K562 (cell line): ENCODE measurements around the gene GRIK2. TPM values are rescaled to one million over a fixed set of nuclear protein-coding genes. Genes with fewer than 3 reads are reported as not detected.

Experiments
- ATAC-seq: fragments of 200-7000 bp; cut with Tn5 transposase; 3 replicates; pipeline ENCODE4 v1.9.1; 2020; ENCODE audit warnings: moderate library complexity
- BruUV-seq: library from RNA; stranded (reverse); fragments of 400-500 nt; replicated peaks from 2 replicates; lab custom pipeline; 2021; lab: Mats Ljungman, UMichigan
- CTCF ChIA-PET: fragments of 300-600 bp; formaldehyde crosslinking; extraction: SDS; loops from one replicate; lab custom pipeline; 2021; ENCODE audit warnings: low intra/inter-chr PET ratio; lab: Yijun Ruan, JAX
- POLR2A ChIA-PET: fragments of 300-600, 350-650 bp; sonication (Branson Sonifier 250); formaldehyde crosslinking; extraction: SDS; loops from one replicate; lab custom pipeline; 2021; ENCODE audit warnings: antibody characterized with exemption, inconsistent platforms; lab: Yijun Ruan, JAX
- DNase-seq, 4 experiments: peaks; one replicate each; pipeline versions ENCODE4 v3.0.0 to v3.0.0-alpha.2; 2011 to 2018; ENCODE audit warnings: low spot score in 3 of 4, mixed read lengths in 3 of 4; ENCODE audit errors: extremely low read depth in 1 of 4
- FAIRE-seq: peaks from 2 replicates; lab custom pipeline; 2011; peaks lifted over from hg19 to GRCh38; lab: Jason Lieb, UNC
- H2AFZ ChIP-seq: 2 replicates; pipeline ENCODE4 v1.6.0; 2011; ENCODE audit warnings: low read depth, low read length, control low read depth, inconsistent platforms
- H3K27ac ChIP-seq: fragments of 200-600 bp; 3 replicates; pipeline ENCODE4 v1.8.0; 2011; ENCODE audit warnings: low read depth, mild to moderate bottlenecking, control low read depth, inconsistent platforms, low read length, moderate library complexity, mixed read lengths; ENCODE audit errors: extremely low read depth
- H3K27me3 ChIP-seq, 2 experiments: fragments of 300-600 bp in 1 of 2; 2 replicates in 1 of 2; 3 replicates in 1 of 2; pipeline versions ENCODE4 v1.6.0 to v1.8.0; 2011; ENCODE audit warnings: inconsistent platforms in 2 of 2, low read length in 2 of 2, mild to moderate bottlenecking in 1 of 2, mixed read lengths in 1 of 2, moderate library complexity in 1 of 2; ENCODE audit not compliant: control insufficient read depth in 2 of 2, insufficient read depth in 2 of 2
- H3K36me3 ChIP-seq: fragments of 300-600 bp; 3 replicates; pipeline ENCODE4 v1.8.0; 2011; ENCODE audit warnings: mild to moderate bottlenecking, low read length, inconsistent platforms; ENCODE audit not compliant: control insufficient read depth, insufficient read depth
- H3K4me1 ChIP-seq, 2 experiments: fragments of 200-600 bp in 1 of 2; replicated peaks in 1 of 2; 2 replicates in 1 of 2; 3 replicates in 1 of 2; pipeline versions ENCODE4 v1.5.1 to v1.8.0; 2011; ENCODE audit warnings: inconsistent platforms in 2 of 2, low read length in 2 of 2, mild to moderate bottlenecking in 1 of 2, mixed read lengths in 1 of 2, moderate library complexity in 1 of 2; ENCODE audit not compliant: control insufficient read depth in 2 of 2, insufficient read depth in 2 of 2
- H3K4me2 ChIP-seq: 2 replicates; pipeline ENCODE4 v1.6.1; 2011; ENCODE audit warnings: low read length, control low read depth, inconsistent platforms, mixed read lengths; ENCODE audit not compliant: insufficient read depth
- H3K4me3 ChIP-seq: fragments of 200-600 bp; sonication (generic), shearing (Covaris generic); 2 replicates; pipeline ENCODE4 v1.5.1; 2016; ENCODE audit warnings: control low read depth, inconsistent platforms
- H3K79me2 ChIP-seq: fragments of 200-600 bp; 3 replicates; pipeline ENCODE4 v1.8.0; 2011; ENCODE audit warnings: low read length, inconsistent platforms; ENCODE audit not compliant: control insufficient read depth, insufficient read depth
- H3K9ac ChIP-seq, 2 experiments: 2 replicates each; pipeline versions ENCODE4 v1.6.0 to v1.6.1; 2011; ENCODE audit warnings: low read depth in 2 of 2, low read length in 2 of 2, control low read depth in 1 of 2, inconsistent platforms in 1 of 2, mild to moderate bottlenecking in 1 of 2, mixed read lengths in 1 of 2; ENCODE audit not compliant: insufficient read depth in 1 of 2
- H3K9me1 ChIP-seq: one replicate; pipeline ENCODE4 v1.6.0; 2011; ENCODE audit warnings: inconsistent platforms, mild to moderate bottlenecking, low read length, moderate library complexity; ENCODE audit not compliant: control insufficient read depth, insufficient read depth
- H3K9me3 ChIP-seq: replicated peaks from 2 replicates; pipeline ENCODE4 v1.5.1; 2011; ENCODE audit warnings: low read depth, low read length, inconsistent platforms; ENCODE audit not compliant: control insufficient read depth, insufficient read depth
- H4K20me1 ChIP-seq: replicated peaks from 2 replicates; pipeline ENCODE4 v1.6.1; 2011; ENCODE audit warnings: low read length, inconsistent platforms, mixed read lengths; ENCODE audit not compliant: control insufficient read depth, insufficient read depth
- CBX3 ChIP-seq, 2 experiments: IDR thresholded peaks; 1 replicate in 1 of 2; 2 replicates in 1 of 2; pipeline ENCODE4 v1.6.1; 2012; ENCODE audit warnings: inconsistent platforms in 2 of 2, low read length in 2 of 2, borderline replicate concordance in 1 of 2, control low read depth in 1 of 2
- NR2C1 ChIP-seq, 2 experiments: fragments of 450-650 bp; IDR thresholded peaks; 2 replicates each; pipeline ENCODE4 v1.6.1; 2017; ENCODE audit warnings: mild to moderate bottlenecking in 2 of 2, antibody characterized with exemption in 1 of 2, inconsistent platforms in 1 of 2, missing compliant biosample characterization in 1 of 2, missing genetic modification characterization in 1 of 2
- RBM39 ChIP-seq: fragments of 200-400 bp; formaldehyde crosslinking; optimal IDR thresholded peaks from 2 replicates; pipeline ENCODE3; 2018; ENCODE audit warnings: low read depth, low read length
- SFPQ ChIP-seq: fragments of 200-400 bp; formaldehyde crosslinking; IDR thresholded peaks from 2 replicates; pipeline ENCODE4 v1.6.1; 2017; ENCODE audit warnings: mild to moderate bottlenecking, low read depth, low read length, moderate library complexity
- SMAD3 ChIP-seq: fragments of 450-650 bp; formaldehyde crosslinking; conservative IDR thresholded peaks from 2 replicates; pipeline ENCODE4 v1.4.0; 2020; ENCODE audit warnings: mild to moderate bottlenecking
- in situ Hi-C: fragments of 300-500 bp; cut with MboI; formaldehyde crosslinking; loops from 4 replicates; pipeline ENCODE4 v1.15.0; 2018; ENCODE audit warnings: inconsistent platforms, mixed read lengths
- intact Hi-C: fragments of 100-400 bp; cut with micrococcal nuclease; formaldehyde crosslinking; loops from 2 replicates; pipeline ENCODE4 v1.14.2; 2022
- polyA plus RNA-seq, 8 experiments: library from polyadenylated mRNA; depleted of rRNA in 4 of 8; stranded (reverse) in 5 of 8; unstranded in 3 of 8; fragments of >200 nt; fragmentation: Nextera tagmentation in 2 of 8; fragmentation: Illumina TruSeq in 1 of 8; extraction: Ambion mirVana in 2 of 8; extraction: Trizol in 1 of 8; gene quantifications; 2 replicates each; pipeline versions ENCODE4 v1.2.1 to v1.2.3, GENCODE V29; 2011 to 2014; ENCODE audit warnings: inconsistent platforms in 1 of 8, missing spikeins in 1 of 8
- total RNA-seq, 7 experiments: library from RNA; depleted of rRNA in 6 of 7; stranded (reverse); fragments of >200 nt in 6 of 7; fragmentation: Illumina TruSeq in 2 of 7; extraction: Trizol in 2 of 7; gene quantifications; 2 replicates each; pipeline versions ENCODE4 v1.2.1 to v1.2.3, GENCODE V29; 2011 to 2021; ENCODE audit warnings: low replicate concordance in 1 of 7

Gene GRIK2
- total and polyA plus RNA-seq, 9 of the 15 experiments (the other 6 are each of a cell fraction or from before 2014, with no cell fraction given) = not detected

- ATAC-seq (no peak), FAIRE-seq (no peak), DNase-seq (no peak)
- H3K27me3 ChIP-seq = no peaks in the 10 kb centered on the region
- no peak overlapping the region for H3K27ac ChIP-seq
- intact Hi-C loops (no loop called here), in situ Hi-C loops (no loop called here)
- H4K20me1 ChIP-seq = no peaks in the 10 kb centered on the region
- no TSS peak for BruUV-seq
- H3K4me3 ChIP-seq = no peak overlapping the region
- no peak overlapping the region for H3K4me2 ChIP-seq
- no peaks in the 10 kb centered on the region for H3K79me2 ChIP-seq
- H3K36me3 ChIP-seq = no peaks in the 10 kb centered on the region
- TF ChIP-seq RBM39 (no peak), SMAD3 (CRISPR knock-in tag) (no peak), NR2C1 (IDR thresholded peaks at IDR 0.05) (no peak), NR2C1 (tag; IDR thresholded peaks at IDR 0.05) (no peak), CBX3 (IDR thresholded peaks at IDR 0.05; ENCODE audit: borderline replicate concordance in 1 of 2, low read length in 2 of 2) (no peak), SFPQ (no peak)
- H3K4me1 ChIP-seq = no peaks in the 10 kb centered on the region
- H3K9me3 ChIP-seq = no peaks in the 10 kb centered on the region
- ChIA-PET CTCF (no interaction called here), POLR2A (no interaction called here)
- H3K9me1 ChIP-seq = no peaks in the 10 kb centered on the region
- H2AFZ ChIP-seq = no peak overlapping the region
- H3K9ac ChIP-seq = no peak overlapping the region
These were observed 312.4 kb downstream of the GRIK2 start for GRCh38 chr6:101705866-101706265.
